ENCODE data around the gene EFCAB6. TPM values are rescaled to one million over a fixed set of nuclear protein-coding genes. Genes with fewer than 3 reads are reported as not detected.

The EFCAB6 gene
- total and polyA plus RNA-seq, 2 of the 4 experiments (the other 2 are of a cell fraction), result 0.44 to 1.1 TPM

DNA sequence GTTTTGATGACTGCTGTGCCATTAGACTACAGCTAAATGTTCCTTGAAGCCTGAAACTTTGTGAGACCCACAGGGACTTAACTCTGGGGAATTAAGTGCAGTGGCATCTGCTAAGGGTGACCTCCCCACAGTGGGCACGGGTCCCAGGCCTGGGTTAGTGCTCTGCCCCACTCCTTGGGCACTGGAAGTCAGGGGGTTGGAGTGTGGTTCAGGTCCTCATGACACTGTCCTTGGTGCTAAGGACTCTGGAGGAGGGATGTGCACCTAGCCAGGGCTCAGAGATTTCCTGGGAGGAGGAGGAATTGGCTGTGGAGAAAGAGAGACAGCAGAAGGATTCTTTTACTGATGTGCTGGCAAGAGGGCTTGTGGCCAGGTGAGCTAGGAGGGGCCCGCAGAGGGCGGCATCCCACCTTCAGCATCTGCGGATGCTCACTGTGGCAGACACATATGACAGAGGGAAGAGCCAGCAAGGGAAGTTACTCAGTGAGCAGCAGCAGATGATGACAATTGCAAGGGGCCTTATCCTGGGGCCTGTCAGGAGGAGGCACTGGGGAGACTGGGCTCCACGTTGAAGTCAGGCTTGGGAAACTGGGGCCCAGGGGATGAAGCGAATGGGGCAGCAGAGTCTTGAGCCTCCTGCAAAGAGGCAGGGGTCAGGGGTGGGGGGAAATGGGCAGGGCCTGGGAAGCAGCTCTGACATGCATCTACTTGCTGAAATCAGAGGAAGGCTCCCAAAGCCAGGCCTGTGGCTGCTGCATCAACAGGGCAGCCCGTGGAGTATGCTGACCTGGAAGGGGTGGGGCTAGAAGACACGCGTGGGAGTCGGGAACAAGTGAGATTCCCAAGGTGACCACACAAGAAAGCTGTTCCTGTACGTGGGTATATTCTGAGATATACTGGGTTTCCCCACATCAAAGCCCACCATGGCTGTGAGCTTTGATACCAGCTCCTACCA lies 256.3 kb downstream of the EFCAB6 start:
- Histone ChIP-seq H2AK5ac (ENCODE audit: low read depth, low read length) (no peak overlapping the region), H2BK20ac (ENCODE audit: low read depth, low read length) (no peak overlapping the region), H3K4ac (ENCODE audit: low read depth, low read length) (no peak overlapping the region), H3K79me1 (ENCODE audit: low read depth in 1 of 2, low read length in 2 of 2) (no peaks in the 10 kb centered on the region), H3K4me2 (ENCODE audit: low read depth, low read length) (no peak overlapping the region), H3K27me3 (ENCODE audit: control insufficient read depth, insufficient read depth, low read length) (no peaks in the 10 kb centered on the region), H3K9me3 (ENCODE audit: control insufficient read depth, insufficient read depth, low read length) (no peaks in the 10 kb centered on the region), H3K9me1 (ENCODE audit: insufficient read depth, low read length) (no peaks in the 10 kb centered on the region), H3K9ac (ENCODE audit: low read depth, low read length) (no peak overlapping the region), H2BK15ac (ENCODE audit: low read depth, low read length) (no peak overlapping the region), H4K5ac (ENCODE audit: low read depth, low read length) (no peak overlapping the region), H4K91ac (ENCODE audit: insufficient read depth, low read depth, low read length) (no peak overlapping the region), H4K20me1 (ENCODE audit: insufficient read depth, low read length) (no peaks in the 10 kb centered on the region), H2AFZ (replicated peaks; ENCODE audit: low read length, poor library complexity) (no peak overlapping the region), H3K4me3 (ENCODE audit: insufficient read depth, low read depth, low read length) (no peak overlapping the region), H3K18ac (ENCODE audit: low read depth, low read length) (no peak overlapping the region), H3K27ac (ENCODE audit: insufficient read depth, low read length) (no peak overlapping the region), H3K14ac (replicated peaks; ENCODE audit: low read depth, low read length) (no peak overlapping the region), H2BK120ac (ENCODE audit: low read depth, low read length) (no peak overlapping the region), H4K8ac (ENCODE audit: low read depth in 2 of 2, low read length in 2 of 2) (no peak overlapping the region), H3K23ac (ENCODE audit: low read depth, low read length) (no peak overlapping the region), H3K56ac (ENCODE audit: extremely low read depth, insufficient read depth, low read length) (no peak overlapping the region), H2AK9ac (replicated peaks; ENCODE audit: low read depth, low read length, poor library complexity) (no peak overlapping the region), H3K4me1 (ENCODE audit: control insufficient read depth, insufficient read depth, low read length) (no peaks in the 10 kb centered on the region), H3K36me3 (ENCODE audit: control insufficient read depth, insufficient read depth, low read length) (no peaks in the 10 kb centered on the region), H2BK5ac (ENCODE audit: low read depth, low read length, poor library complexity, severe bottlenecking) (no peak overlapping the region)
- CTCF ChIA-PET, result no interaction called here
- dilution Hi-C loops (cut with HindIII; ENCODE audit: low sequenced_read_pairs, unreplicated experiment), result no loop called here
- ATAC-seq (ENCODE audit: low read depth), result no peak
- POLR2A ChIA-PET (ENCODE audit: unreplicated experiment), result no interaction called here
- in situ Hi-C loops (cut with MboI; ENCODE audit: low sequenced_read_pairs), result no loop called here
- DNase-seq, result no peak
- no TSS peak for BruUV-seq (replicated peaks)
- intact Hi-C loops (cut with micrococcal nuclease), result no loop called here
- 67% methylated on average over 4 of the region's 11 CpGs; no CpG with 5 or more reads in 1 of the 2 experiments for WGBS, 2 experiments (ENCODE audit: extremely low coverage in 2 of 2, insufficient read length in 1 of 2)
- no peak for TF ChIP-seq POLR2A (IDR thresholded peaks at IDR 0.05; ENCODE audit: low read depth, low read length)
- TF ChIP-seq USF2 (IDR thresholded peaks at IDR 0.05; ENCODE audit: low read depth, low read length), result no peak
- TF ChIP-seq RCOR1 (IDR thresholded peaks at IDR 0.05; ENCODE audit: insufficient replicate concordance, low read length), result no peak
- no peak for TF ChIP-seq CEBPB (IDR thresholded peaks at IDR 0.05; ENCODE audit: low read depth, low read length)
- TF ChIP-seq CHD1 (IDR thresholded peaks at IDR 0.05; ENCODE audit: low read depth, low read length), result no peak
- TF ChIP-seq, protein P1, sequence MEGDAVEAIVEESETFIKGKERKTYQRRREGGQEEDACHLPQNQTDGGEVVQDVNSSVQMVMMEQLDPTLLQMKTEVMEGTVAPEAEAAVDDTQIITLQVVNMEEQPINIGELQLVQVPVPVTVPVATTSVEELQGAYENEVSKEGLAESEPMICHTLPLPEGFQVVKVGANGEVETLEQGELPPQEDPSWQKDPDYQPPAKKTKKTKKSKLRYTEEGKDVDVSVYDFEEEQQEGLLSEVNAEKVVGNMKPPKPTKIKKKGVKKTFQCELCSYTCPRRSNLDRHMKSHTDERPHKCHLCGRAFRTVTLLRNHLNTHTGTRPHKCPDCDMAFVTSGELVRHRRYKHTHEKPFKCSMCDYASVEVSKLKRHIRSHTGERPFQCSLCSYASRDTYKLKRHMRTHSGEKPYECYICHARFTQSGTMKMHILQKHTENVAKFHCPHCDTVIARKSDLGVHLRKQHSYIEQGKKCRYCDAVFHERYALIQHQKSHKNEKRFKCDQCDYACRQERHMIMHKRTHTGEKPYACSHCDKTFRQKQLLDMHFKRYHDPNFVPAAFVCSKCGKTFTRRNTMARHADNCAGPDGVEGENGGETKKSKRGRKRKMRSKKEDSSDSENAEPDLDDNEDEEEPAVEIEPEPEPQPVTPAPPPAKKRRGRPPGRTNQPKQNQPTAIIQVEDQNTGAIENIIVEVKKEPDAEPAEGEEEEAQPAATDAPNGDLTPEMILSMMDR (conservative IDR thresholded peaks at IDR 0.05; ENCODE audit: low read depth, low read length), result no peak
- no peak for TF ChIP-seq RAD21 (IDR thresholded peaks at IDR 0.05; ENCODE audit: low read length)
- TF ChIP-seq MAZ (IDR thresholded peaks at IDR 0.05; ENCODE audit: borderline replicate concordance, low read depth, low read length), result no peak
- TF ChIP-seq FOS (IDR thresholded peaks at IDR 0.05; ENCODE audit: low read depth, low read length), result no peak
- TF ChIP-seq MXI1 (IDR thresholded peaks at IDR 0.05; ENCODE audit: borderline replicate concordance, low read depth, low read length), result no peak
- no peak for TF ChIP-seq NFE2L2 (IDR thresholded peaks at IDR 0.05; ENCODE audit: low read depth, low read length)
- no peak for TF ChIP-seq BHLHE40 (IDR thresholded peaks at IDR 0.05; ENCODE audit: low read depth, low read length)
- TF ChIP-seq SMC3 (IDR thresholded peaks at IDR 0.05; ENCODE audit: low read depth, low read length), result no peak
- TF ChIP-seq ELK1 (IDR thresholded peaks at IDR 0.05; ENCODE audit: borderline replicate concordance, low read depth, low read length), result no peak
- TF ChIP-seq MAFK (IDR thresholded peaks at IDR 0.05; ENCODE audit: low read depth, low read length), result no peak
